Measurements from ENCODE around the gene TMEM220.

Gene TMEM220

GRCh38 chr17:10687499-10687898, 42.3 kb downstream of the TMEM220 start:
- no peak for DNase-seq (ENCODE audit: low read depth)
- no peak for TF ChIP-seq CTCF (IDR thresholded peaks at IDR 0.05; ENCODE audit: control insufficient read depth, insufficient read depth, low read depth, low read length, missing control alignments)
- H3K4me3 ChIP-seq (ENCODE audit: control insufficient read depth, low read depth, low read length): no peak overlapping the region

- H3K4me3 ChIP-seq (ENCODE audit: control insufficient read depth, low read depth, low read length): no peak overlapping the region
- DNase-seq (ENCODE audit: low read depth): peak; percentile 28
- peak; percentile 58 for TF ChIP-seq CTCF (IDR thresholded peaks at IDR 0.05; ENCODE audit: control insufficient read depth, insufficient read depth, low read depth, low read length, missing control alignments)
These were observed 46.0 kb downstream of the TMEM220 start for GRCh38 chr17:10683853-10684252.

GRCh38 chr17:10681866-10682446, 47.9 kb downstream of the TMEM220 start:
- DNase-seq (ENCODE audit: low read depth): peak; percentile 89
- no peak overlapping the region for H3K4me3 ChIP-seq (ENCODE audit: control insufficient read depth, low read depth, low read length)
- no peak for TF ChIP-seq CTCF (IDR thresholded peaks at IDR 0.05; ENCODE audit: control insufficient read depth, insufficient read depth, low read depth, low read length, missing control alignments)

GRCh38 chr17:10674704-10675103, 55.1 kb downstream of the TMEM220 start:
- DNase-seq (ENCODE audit: low read depth): no peak
- no peak overlapping the region for H3K4me3 ChIP-seq (ENCODE audit: control insufficient read depth, low read depth, low read length)
- no peak for TF ChIP-seq CTCF (IDR thresholded peaks at IDR 0.05; ENCODE audit: control insufficient read depth, insufficient read depth, low read depth, low read length, missing control alignments)

- DNase-seq (ENCODE audit: low read depth): no peak
- TF ChIP-seq CTCF (IDR thresholded peaks at IDR 0.05; ENCODE audit: control insufficient read depth, insufficient read depth, low read depth, low read length, missing control alignments): no peak
These were observed 56.5 kb downstream of the TMEM220 start for GRCh38 chr17:10673312-10673711.

GRCh38 chr17:10668775-10669174, 61.0 kb downstream of the TMEM220 start:
- no peak overlapping the region for H3K4me3 ChIP-seq (ENCODE audit: control insufficient read depth, low read depth, low read length)
- no peak for TF ChIP-seq CTCF (IDR thresholded peaks at IDR 0.05; ENCODE audit: control insufficient read depth, insufficient read depth, low read depth, low read length, missing control alignments)
- peak; percentile 50 for DNase-seq (ENCODE audit: low read depth)

More at GRCh38 chr17:10673312-10673711, 56.5 kb downstream of the TMEM220 start:
- no peak overlapping the region for H3K4me3 ChIP-seq (ENCODE audit: control insufficient read depth, low read depth, low read length)

Data from AG09309 (cell line).